HG03095 (cell line): ENCODE data around the gene UBFD1.
"Not testable (repeated sequence)": the region's sequence is repeated elsewhere in the genome, so short reads cannot be mapped to it uniquely, and the experiment has no call there.

Source experiments
- ATAC-seq: cut with Tn5 transposase; IDR thresholded peaks from one replicate; pipeline ENCODE4 v1.9.1; 2021; ENCODE audit warnings: moderate library complexity; ENCODE audit not compliant: unreplicated experiment

Gene UBFD1

GRCh38 chr16:23564575-23565363 lies 7.2 kb downstream of the UBFD1 start:
- ATAC-seq: no peak

DNA sequence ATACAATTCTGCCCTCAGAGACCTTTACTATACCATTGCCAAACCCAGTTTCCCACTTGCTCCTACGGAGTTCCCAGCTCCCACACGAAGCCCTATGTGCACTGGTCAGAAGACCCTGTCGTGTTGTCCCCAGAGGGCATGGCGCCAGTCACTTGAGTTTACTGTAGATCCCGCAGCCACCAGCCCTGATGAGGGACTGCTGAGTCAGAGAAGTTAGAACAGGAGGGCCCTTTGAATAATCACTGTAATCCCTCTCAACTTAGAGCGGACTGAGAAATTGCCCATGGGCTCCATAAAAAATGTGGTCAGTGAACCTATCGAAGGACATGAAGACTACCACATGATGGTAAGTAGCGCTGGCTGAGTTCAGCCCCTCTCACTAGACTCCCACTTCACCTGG lies 9.2 kb downstream of the UBFD1 start:
- no peak for ATAC-seq

- ATAC-seq: no peak
Measured at GRCh38 chr16:23567602-23568001, 10.1 kb downstream of the UBFD1 start.

DNA sequence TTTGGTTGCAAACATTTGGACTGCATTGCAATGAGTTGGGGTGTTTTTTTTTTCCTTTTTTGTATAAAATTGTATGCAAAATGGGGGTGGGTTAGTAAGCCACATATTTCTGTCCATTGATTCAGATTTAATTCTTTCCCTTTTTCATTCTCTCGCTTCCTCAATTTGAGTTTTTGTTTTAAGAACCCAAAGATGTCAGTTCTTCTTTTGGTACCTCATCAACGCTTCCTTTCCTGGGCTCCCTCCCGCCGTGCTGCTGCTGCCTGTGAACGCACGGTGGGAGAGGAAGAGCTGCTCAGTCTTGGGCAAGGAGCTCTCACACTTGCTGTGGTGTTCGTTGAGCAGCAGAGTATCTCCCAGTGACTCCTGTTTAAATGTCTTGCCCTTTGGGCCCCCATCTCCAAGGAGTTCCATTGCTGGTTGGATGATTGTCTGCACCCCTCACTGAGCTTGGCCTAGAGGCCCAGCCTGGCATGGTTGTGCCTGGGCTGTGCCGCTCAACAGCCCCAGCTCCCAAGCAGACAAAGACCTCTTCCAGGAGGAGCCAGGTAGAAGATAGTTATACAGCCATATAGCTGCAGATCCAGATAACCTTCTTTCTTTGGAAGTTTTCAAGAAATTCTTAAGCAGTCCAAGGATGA lies 13.6 kb downstream of the UBFD1 start:
- ATAC-seq: no peak

DNA sequence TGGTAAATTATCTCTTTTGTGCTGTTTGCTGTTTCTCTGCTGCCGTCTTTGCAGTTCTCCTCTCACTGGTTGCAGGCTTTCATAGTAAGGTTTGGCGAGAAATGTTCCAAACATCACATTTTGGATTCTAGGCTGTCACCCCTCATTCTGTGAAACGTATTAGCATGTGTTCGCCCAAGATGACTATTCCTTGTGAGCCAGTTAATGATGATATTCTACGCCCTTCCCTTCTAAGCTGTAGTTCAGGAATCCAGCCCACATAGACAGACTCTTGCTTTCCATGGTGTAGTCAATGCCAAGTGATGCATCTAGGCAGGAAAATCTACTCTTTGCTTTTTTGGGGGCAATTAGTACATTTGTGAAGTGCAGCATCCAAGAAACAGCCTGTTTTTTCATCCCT lies 14.4 kb downstream of the UBFD1 start:
- ATAC-seq: no peak

- ATAC-seq: no peak
Measured at GRCh38 chr16:23572394-23572793, 14.9 kb downstream of the UBFD1 start.

- no peak for ATAC-seq
Measured at GRCh38 chr16:23573817-23574216, 16.3 kb downstream of the UBFD1 start.

DNA sequence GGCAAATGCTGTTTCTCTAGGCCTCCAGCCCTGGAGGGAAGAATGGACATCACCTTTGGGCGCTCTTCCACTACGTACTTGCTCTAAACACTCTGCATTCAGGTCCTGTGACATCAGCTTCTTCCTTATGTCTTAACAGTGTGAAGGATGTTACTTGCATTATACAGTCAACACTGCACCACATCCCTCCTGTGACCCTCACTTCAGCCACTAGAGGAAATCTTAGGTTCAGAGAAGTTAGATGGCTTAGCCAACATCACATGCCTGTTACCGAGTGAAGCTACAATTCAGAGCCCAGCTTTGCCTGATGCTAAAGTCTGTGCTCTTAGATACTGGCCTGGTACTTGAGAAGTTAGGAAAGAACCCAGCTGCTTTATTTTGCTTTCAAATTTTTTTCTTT lies 18.3 kb downstream of the UBFD1 start:
- no peak for ATAC-seq

DNA sequence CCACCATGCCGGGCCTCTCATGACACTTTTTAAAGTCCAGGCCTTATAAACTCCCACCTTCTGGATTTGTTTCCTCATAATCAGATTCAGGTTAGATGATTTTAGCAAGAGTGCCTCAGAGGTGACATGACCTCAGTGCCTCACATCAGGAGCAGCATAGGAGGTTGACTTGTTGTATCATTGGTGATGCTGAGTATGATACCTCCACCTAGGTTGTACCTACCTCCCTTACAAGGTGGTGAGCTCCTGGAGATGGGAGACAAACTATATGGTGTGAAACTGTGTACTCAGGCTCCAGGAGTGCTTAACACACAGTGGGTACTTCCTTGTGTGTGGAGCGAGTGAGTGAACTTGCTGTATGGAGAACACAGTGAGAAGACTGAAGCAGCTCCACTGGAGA lies 20.0 kb downstream of the UBFD1 start:
- ATAC-seq: no peak

GRCh38 chr16:23578101-23578830 lies 20.7 kb downstream of the UBFD1 start:
- no peak for ATAC-seq

- no peak for ATAC-seq
Measured at GRCh38 chr16:23579371-23579770, 21.8 kb downstream of the UBFD1 start.

- ATAC-seq: no peak
Measured at GRCh38 chr16:23580391-23580790, 22.9 kb downstream of the UBFD1 start.

GRCh38 chr16:23581764-23582163 lies 24.2 kb downstream of the UBFD1 start:
- no peak for ATAC-seq

DNA sequence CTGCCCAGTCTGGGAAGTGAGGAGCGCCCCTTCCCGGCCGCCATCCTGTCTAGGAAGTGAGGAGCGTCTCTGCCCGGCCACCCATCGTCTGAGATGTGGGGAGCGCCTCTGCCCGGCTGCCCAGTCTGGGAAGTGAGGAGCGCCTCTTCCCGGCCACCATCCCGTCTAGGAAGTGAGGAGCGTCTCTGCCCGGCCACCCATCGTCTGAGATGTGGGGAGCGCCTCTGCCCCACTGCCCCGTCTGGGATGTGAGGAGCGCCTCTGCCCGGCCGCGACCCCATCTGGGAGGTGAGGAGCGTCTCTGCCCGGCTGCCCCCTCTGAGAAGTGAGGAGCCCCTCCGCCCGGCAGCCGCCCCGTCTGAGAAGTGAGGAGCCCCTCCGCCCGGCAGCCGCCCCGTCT lies 25.7 kb downstream of the UBFD1 start:
- ATAC-seq: not testable (repeated sequence)

DNA sequence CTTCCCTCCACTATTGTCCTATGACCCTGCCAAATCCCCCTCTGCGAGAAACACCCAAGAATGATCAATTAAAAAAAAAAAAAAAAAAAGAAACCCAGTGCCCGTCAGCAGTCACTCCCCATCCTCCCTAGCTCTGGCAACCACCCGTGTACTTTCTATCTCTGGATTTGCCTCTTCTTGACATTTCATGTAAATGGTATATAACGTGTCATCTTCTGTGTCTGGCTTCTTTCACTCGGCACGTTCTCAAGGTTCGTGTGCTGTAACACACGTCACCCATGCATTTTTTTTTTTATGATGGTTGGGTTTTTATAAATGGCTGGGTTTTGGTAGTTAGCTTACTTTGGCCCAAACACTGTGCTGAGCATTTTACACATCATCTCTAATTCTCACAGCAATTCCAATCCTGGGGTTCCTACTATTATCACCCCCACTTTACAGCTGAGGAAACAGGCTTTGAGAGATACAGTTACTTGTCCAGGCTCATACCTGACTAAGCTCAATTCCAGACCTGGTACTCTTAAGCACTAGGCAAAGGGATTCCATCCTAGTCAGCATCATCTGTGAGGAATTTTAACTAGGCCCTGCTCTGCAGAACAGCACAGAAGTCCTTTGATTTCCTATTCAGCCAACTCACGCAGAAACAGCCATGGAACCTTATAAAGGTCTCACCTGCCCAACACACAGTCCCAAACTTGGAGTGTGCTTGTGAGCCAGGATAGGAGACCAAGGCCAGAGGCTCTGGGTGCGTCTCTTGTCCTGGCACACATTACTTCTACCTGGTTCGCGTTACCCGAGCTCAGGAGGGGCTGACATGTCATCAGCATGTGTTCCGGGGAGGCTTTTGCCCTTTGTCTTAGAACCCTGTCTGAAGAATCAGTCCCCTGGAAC lies 26.9 kb downstream of the UBFD1 start:
- ATAC-seq: no peak

DNA sequence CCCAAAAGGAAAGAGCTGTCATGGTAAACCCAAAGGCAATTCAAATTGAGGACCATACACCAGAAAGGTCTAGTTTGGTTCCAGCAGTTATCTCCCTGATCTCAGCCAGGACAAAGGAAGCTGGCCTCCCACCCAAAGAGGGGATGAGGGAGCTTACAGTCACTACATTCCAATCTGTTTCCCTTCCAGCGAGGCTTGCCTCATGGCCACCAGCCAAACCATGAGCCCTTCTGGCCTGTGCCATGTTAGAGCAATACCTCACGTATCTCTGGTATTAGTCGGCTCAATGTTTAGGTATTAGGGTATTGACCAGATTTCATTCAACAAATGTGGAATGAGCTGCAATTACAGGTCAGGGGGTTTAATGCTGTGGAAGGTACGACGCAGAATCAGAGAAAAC lies 30.2 kb downstream of the UBFD1 start:
- no peak for ATAC-seq

DNA sequence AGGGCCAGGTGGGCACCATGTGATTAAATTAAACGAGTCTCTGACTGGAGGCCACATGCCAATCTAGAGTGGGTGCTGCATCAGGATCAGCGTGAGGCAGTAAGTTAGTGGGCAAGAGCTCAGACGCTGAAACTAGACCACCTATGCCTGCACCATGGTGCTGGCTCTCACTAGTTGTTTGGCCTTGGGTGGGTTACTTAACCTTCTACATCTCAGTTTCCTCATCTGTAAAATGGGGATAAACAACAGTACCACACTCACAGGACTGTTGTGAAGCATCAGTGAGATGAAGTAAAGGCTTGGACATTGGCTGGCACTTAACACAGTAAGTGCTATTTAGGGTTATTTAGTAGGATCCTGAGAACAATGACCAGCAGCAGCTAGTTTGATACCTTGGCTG lies 32.7 kb downstream of the UBFD1 start:
- ATAC-seq: no peak

- no peak for ATAC-seq
Measured at GRCh38 chr16:23594186-23594585, 36.7 kb downstream of the UBFD1 start.

DNA sequence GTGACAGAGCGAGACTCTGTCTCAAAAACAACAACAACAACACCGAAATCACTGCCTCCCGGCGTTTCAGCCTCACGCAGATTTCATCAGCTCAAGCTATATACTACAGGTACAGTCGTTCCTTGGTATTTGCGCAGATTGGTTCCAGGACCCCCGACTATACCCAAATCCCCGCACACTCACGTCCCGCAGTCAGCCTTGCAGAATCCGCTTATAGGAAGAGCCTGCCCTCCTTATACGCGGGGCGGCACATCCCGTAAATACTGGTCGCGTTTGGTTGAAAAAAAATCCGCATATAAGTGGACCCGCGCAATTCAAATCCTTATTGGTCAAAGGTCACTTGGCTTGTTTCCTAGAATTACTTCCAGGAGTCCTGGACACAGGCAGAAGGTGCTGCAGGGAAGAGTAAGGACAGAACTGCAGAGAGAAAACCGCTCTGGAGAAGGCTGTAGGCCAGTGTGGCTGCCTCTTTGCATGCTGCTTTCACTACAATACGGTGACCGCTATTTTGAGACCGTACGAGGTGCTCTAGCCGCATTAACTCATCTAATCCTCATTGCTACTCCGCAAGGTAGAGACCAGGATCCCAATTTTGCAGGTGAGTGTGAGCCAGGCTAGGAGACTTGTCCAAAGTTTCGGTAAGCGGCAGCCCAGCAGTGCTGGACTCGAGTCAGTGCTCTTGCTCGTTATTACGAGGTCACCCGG lies 37.9 kb downstream of the UBFD1 start:
- no peak for ATAC-seq

DNA sequence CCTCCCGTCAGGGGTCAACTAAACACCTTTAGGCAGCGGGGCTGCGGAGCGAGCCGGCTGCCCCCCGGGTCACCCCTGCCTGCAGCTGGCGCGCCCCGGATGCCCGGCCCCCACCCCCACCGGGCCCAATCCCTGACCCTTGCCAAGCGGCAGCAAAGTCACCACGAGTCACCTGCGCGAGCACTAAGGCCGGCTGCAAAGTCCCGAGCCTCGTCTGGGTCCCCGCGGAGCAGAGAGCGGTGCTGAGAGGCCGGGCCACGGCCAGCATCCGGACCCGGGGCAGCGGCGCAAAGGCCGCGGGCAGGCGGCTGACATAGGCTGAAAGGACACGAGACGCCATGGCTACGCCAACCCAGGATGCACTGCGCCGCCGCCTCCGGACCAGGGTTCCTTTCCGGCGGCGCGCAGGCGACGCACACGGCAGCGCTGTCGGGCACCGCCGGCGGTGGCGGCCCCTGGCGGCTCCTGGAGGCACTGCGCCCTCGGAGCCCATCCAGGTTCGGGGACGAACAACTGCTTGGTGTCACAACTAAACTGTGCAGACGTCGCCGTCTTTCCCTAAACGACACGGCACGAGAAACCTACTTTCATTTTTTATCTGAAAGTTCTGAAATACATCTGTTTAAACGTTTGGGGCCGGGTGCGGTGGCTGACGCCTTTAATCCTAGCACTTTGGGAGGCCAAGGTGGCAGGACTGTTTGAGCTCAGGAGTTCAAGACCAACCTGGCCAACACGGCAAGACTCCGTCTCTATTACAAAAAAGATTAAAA lies 38.6 kb downstream of the UBFD1 start, which contains the start of gene NDUFAB1:
Gene NDUFAB1, minus strand, starts transcription at position 366 of the 770 bp plus-strand sequence. Its CDS starts 26 bp downstream, at position 340.
- peak; percentile 89 for ATAC-seq
